GM12878 (cell line): ENCODE measurements around the gene IL10. TPM values are rescaled to one million over a fixed set of nuclear protein-coding genes. Genes with fewer than 3 reads are reported as not detected.
A peak's percentile ranks its signal among the peaks of the same experiment; 100 is the strongest.

ENCODE experiments used
- BCLAF1 ChIP-seq: fragments of 450-650 bp; IDR thresholded peaks from 2 replicates; pipeline ENCODE4 v1.6.1; 2017; ENCODE audit warnings: antibody characterized with exemption, mild to moderate bottlenecking, moderate library complexity
- CUX1 ChIP-seq: IDR thresholded peaks from 2 replicates; pipeline ENCODE4 v1.6.1; 2012; ENCODE audit warnings: improper control_type of control experiment, low read depth, low read length; ENCODE audit not compliant: insufficient replicate concordance
- FOXM1 ChIP-seq: IDR thresholded peaks from 2 replicates; pipeline ENCODE4 v1.6.1; 2012; ENCODE audit warnings: low read depth, mild to moderate bottlenecking, inconsistent platforms, low read length, moderate library complexity
- MYB ChIP-seq: fragments of 150-350 bp; IDR thresholded peaks from 2 replicates; pipeline ENCODE4 v1.6.1; 2014; ENCODE audit warnings: mild to moderate bottlenecking, low read depth, low read length, borderline replicate concordance
- NBN ChIP-seq: fragments of 450-650 bp; IDR thresholded peaks from 2 replicates; pipeline ENCODE4 v1.6.1; 2016
- POLR2A ChIP-seq: IDR thresholded peaks from 2 replicates; pipeline ENCODE4 v1.6.1; 2011; ENCODE audit warnings: low read depth, mild to moderate bottlenecking, low read length
- RCOR1 ChIP-seq: conservative IDR thresholded peaks from 2 replicates; pipeline ENCODE4 v1.6.1; 2012; ENCODE audit warnings: low read depth, low read length, improper control_type of control experiment
- RFX5 ChIP-seq: IDR thresholded peaks from 2 replicates; pipeline ENCODE4 v1.6.1; 2011; ENCODE audit warnings: low read depth, low read length, improper control_type of control experiment
- SREBF2 ChIP-seq: IDR thresholded peaks from 2 replicates; pipeline ENCODE4 v1.6.1; 2012; ENCODE audit warnings: mild to moderate bottlenecking, low read length
- TAF1 ChIP-seq: IDR thresholded peaks from 2 replicates; pipeline ENCODE4 v1.6.1; 2011; ENCODE audit warnings: mild to moderate bottlenecking, low read depth, low read length, borderline replicate concordance
- WRNIP1 ChIP-seq: IDR thresholded peaks from 2 replicates; pipeline ENCODE4 v1.6.1; 2011; ENCODE audit warnings: low read depth, low read length, improper control_type of control experiment, borderline replicate concordance
- ZBTB33 ChIP-seq: fragments of 450-650 bp; IDR thresholded peaks from 2 replicates; pipeline ENCODE4 v1.6.1; 2017; ENCODE audit warnings: mild to moderate bottlenecking
- polyA plus RNA-seq, 11 experiments: library from polyadenylated mRNA; depleted of rRNA in 4 of 11; unstranded in 6 of 11; stranded (reverse) in 5 of 11; fragments of >200 nt; fragmentation: Nextera tagmentation in 4 of 11; fragmentation: Illumina TruSeq in 1 of 11; extraction: Ambion mirVana in 4 of 11; extraction: Trizol in 1 of 11; gene quantifications; 1 replicate in 1 of 11; 2 replicates in 10 of 11; pipeline versions ENCODE4 v1.2.1 to v1.2.3, GENCODE V29; 2011 to 2016; ENCODE audit warnings: inconsistent platforms in 2 of 11, missing spikeins in 2 of 11, low read depth in 1 of 11
- total RNA-seq, 4 experiments: library from RNA; depleted of rRNA in 3 of 4; stranded (reverse); fragments of >200 nt in 3 of 4; fragmentation: Illumina TruSeq in 1 of 4; extraction: Trizol in 1 of 4; gene quantifications; 2 replicates each; pipeline versions ENCODE4 v1.2.1 to v1.2.3, GENCODE V29; 2013 to 2021
- TF ChIP-seq, protein P1 (sequence below): fragments of 450-650 bp; IDR thresholded peaks from 2 replicates; pipeline ENCODE4 v1.6.1; 2018; ENCODE audit warnings: mild to moderate bottlenecking, low read depth, moderate library complexity; ENCODE audit not compliant: partially characterized antibody
- TF ChIP-seq, protein P2 (sequence below): IDR thresholded peaks from 2 replicates; pipeline ENCODE4 v1.6.1; 2012; ENCODE audit warnings: mild to moderate bottlenecking, low read depth, low read length

Gene IL10
- total and polyA plus RNA-seq, 10 of the 15 experiments (the other 5 are each of a cell fraction or from before 2014, with no cell fraction given): 0.34 to 5.0 (median 1.1) TPM

GRCh38 chr1:206769304-206769731 is 3.0 kb downstream of the IL10 start (continued):
- TF ChIP-seq, protein P1, sequence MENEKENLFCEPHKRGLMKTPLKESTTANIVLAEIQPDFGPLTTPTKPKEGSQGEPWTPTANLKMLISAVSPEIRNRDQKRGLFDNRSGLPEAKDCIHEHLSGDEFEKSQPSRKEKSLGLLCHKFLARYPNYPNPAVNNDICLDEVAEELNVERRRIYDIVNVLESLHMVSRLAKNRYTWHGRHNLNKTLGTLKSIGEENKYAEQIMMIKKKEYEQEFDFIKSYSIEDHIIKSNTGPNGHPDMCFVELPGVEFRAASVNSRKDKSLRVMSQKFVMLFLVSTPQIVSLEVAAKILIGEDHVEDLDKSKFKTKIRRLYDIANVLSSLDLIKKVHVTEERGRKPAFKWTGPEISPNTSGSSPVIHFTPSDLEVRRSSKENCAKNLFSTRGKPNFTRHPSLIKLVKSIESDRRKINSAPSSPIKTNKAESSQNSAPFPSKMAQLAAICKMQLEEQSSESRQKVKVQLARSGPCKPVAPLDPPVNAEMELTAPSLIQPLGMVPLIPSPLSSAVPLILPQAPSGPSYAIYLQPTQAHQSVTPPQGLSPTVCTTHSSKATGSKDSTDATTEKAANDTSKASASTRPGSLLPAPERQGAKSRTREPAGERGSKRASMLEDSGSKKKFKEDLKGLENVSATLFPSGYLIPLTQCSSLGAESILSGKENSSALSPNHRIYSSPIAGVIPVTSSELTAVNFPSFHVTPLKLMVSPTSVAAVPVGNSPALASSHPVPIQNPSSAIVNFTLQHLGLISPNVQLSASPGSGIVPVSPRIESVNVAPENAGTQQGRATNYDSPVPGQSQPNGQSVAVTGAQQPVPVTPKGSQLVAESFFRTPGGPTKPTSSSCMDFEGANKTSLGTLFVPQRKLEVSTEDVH: no peak
- TF ChIP-seq TAF1: 0 out of 2 replicates have a peak, but pooled peaks have one; percentile 24
- no peak for TF ChIP-seq BCLAF1
- TF ChIP-seq RFX5: 0 out of 2 replicates have a peak, but pooled peaks have one; percentile 13
- TF ChIP-seq SREBF2: no peak
- no peak for TF ChIP-seq RCOR1
- no peak for TF ChIP-seq ZBTB33
- TF ChIP-seq FOXM1: peak; percentile 74; the same call in 1 of the 2 replicates
- no peak for TF ChIP-seq CUX1
- TF ChIP-seq NBN: peak; percentile 81
- TF ChIP-seq, protein P2, sequence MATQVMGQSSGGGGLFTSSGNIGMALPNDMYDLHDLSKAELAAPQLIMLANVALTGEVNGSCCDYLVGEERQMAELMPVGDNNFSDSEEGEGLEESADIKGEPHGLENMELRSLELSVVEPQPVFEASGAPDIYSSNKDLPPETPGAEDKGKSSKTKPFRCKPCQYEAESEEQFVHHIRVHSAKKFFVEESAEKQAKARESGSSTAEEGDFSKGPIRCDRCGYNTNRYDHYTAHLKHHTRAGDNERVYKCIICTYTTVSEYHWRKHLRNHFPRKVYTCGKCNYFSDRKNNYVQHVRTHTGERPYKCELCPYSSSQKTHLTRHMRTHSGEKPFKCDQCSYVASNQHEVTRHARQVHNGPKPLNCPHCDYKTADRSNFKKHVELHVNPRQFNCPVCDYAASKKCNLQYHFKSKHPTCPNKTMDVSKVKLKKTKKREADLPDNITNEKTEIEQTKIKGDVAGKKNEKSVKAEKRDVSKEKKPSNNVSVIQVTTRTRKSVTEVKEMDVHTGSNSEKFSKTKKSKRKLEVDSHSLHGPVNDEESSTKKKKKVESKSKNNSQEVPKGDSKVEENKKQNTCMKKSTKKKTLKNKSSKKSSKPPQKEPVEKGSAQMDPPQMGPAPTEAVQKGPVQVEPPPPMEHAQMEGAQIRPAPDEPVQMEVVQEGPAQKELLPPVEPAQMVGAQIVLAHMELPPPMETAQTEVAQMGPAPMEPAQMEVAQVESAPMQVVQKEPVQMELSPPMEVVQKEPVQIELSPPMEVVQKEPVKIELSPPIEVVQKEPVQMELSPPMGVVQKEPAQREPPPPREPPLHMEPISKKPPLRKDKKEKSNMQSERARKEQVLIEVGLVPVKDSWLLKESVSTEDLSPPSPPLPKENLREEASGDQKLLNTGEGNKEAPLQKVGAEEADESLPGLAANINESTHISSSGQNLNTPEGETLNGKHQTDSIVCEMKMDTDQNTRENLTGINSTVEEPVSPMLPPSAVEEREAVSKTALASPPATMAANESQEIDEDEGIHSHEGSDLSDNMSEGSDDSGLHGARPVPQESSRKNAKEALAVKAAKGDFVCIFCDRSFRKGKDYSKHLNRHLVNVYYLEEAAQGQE: no peak
- no peak for TF ChIP-seq MYB
- peak; percentile 51 for TF ChIP-seq POLR2A
- TF ChIP-seq WRNIP1: no peak
